Measurements from ENCODE around the gene RBFOX2. TPM values are rescaled to one million over a fixed set of nuclear protein-coding genes. Genes with fewer than 3 reads are reported as not detected.

The RBFOX2 gene
- total RNA-seq, 4 donors from 2014 or later, result 39.4 to 80.0 (median 52.9) TPM

- Histone ChIP-seq H3K4me1 (no peaks in the 10 kb centered on the region), H3K27me3 (no peaks in the 10 kb centered on the region), H3K27ac (no peak overlapping the region), H3K4me3 (no peak overlapping the region), H3K36me3 (no peaks in the 10 kb centered on the region), H3K9me3 (peaks cover 0 to 3% (median 0%) of the 10 kb centered on the region in 4 donors)
- DNase-seq, result no peak
- TF ChIP-seq POLR2A (IDR thresholded peaks at IDR 0.05), result no peak
- no peak for TF ChIP-seq CTCF (IDR thresholded peaks at IDR 0.05)
Measured at GRCh38 chr22:35721960-35722359, 306.7 kb downstream of the RBFOX2 start.

GRCh38 chr22:35719212-35719875 is 309.3 kb downstream of the RBFOX2 start:
- Histone ChIP-seq H3K9me3 (peaks cover 0 to 3% (median 0%) of the 10 kb centered on the region in 4 donors), H3K27ac (no peak overlapping the region), H3K36me3 (no peaks in the 10 kb centered on the region), H3K4me1 (no peaks in the 10 kb centered on the region), H3K4me3 (no peak overlapping the region), H3K27me3 (no peaks in the 10 kb centered on the region)
- no peak for DNase-seq
- TF ChIP-seq POLR2A (IDR thresholded peaks at IDR 0.05) (no peak), CTCF (IDR thresholded peaks at IDR 0.05) (no peak)

- Histone ChIP-seq H3K4me1 (no peaks in the 10 kb centered on the region), H3K27ac (no peak within 1 kb of the TSS), H3K27me3 (no peaks in the 10 kb centered on the region), H3K4me3 (no peak within 1 kb of the TSS), H3K9me3 (peaks cover 0 to 11% (median 0%) of the 10 kb centered on the region in 4 donors), H3K36me3 (no peaks in the 10 kb centered on the region)
- TF ChIP-seq CTCF (IDR thresholded peaks at IDR 0.05) (no peak), POLR2A (IDR thresholded peaks at IDR 0.05) (no peak)
- no peak for DNase-seq
Measured at GRCh38 chr22:35717572-35717971, 311.1 kb downstream of the RBFOX2 start, which contains the start of gene APOL5. Gene APOL5 (plus strand): TSS chr22:35717872. CDS start chr22:35717872, 0 bp downstream.

- H3K27me3 ChIP-seq, result no peaks in the 10 kb centered on the region
- no peak overlapping the region for H3K27ac ChIP-seq
Measured at GRCh38 chr22:35712672-35713071, 316.0 kb downstream of the RBFOX2 start.

GRCh38 chr22:35711336-35711735 is 317.3 kb downstream of the RBFOX2 start:
- no peak for DNase-seq
- no peak overlapping the region for H3K4me3 ChIP-seq
- TF ChIP-seq CTCF (IDR thresholded peaks at IDR 0.05) (no peak), POLR2A (IDR thresholded peaks at IDR 0.05) (no peak)
- no peaks in the 10 kb centered on the region for H3K27me3 ChIP-seq
- no peaks in the 10 kb centered on the region for H3K4me1 ChIP-seq
- H3K9me3 ChIP-seq, result peaks cover 0 to 8% (median 0%) of the 10 kb centered on the region in 4 donors
- H3K36me3 ChIP-seq, result no peaks in the 10 kb centered on the region
- no peak overlapping the region for H3K27ac ChIP-seq

More at GRCh38 chr22:35712672-35713071, 316.0 kb downstream of the RBFOX2 start:
- Histone ChIP-seq H3K4me1 (no peaks in the 10 kb centered on the region), H3K4me3 (no peak overlapping the region), H3K36me3 (no peaks in the 10 kb centered on the region), H3K9me3 (peaks cover 0 to 8% (median 0%) of the 10 kb centered on the region in 4 donors)
- no peak for DNase-seq
- TF ChIP-seq CTCF (IDR thresholded peaks at IDR 0.05) (no peak), POLR2A (IDR thresholded peaks at IDR 0.05) (no peak)

Data from Peyer's patch (tissue), 4 donors.